Measurements from ENCODE around the gene ARHGAP10.

Gene ARHGAP10

GRCh38 chr4:147825451-147826287, 93.8 kb downstream of the ARHGAP10 start:
- no peak for DNase-seq (ENCODE audit: low read depth)

DNA sequence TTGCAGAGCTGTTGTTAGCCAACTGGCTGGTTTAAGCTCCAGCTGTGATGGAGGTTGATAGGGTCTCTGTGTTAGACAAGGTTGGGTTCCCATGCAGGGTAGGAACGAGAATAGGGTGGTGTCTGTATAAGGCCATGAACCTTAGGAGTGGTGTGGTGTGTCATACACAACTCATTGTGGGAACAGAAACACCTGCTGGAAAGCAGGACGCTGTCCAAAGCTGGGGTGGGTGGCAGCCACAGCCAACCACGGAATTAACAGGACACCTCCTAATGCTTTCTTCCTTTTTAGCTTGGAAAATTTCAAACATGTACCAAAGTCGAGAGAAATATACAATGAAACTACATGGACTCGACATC, 94.4 kb downstream of the ARHGAP10 start:
- no peak for DNase-seq (ENCODE audit: low read depth)

- no peak for DNase-seq (ENCODE audit: low read depth)
Observed at GRCh38 chr4:147828331-147828905, 96.5 kb downstream of the ARHGAP10 start.

- no peak for DNase-seq (ENCODE audit: low read depth)
Observed at GRCh38 chr4:147829401-147830101, 97.7 kb downstream of the ARHGAP10 start.

DNA sequence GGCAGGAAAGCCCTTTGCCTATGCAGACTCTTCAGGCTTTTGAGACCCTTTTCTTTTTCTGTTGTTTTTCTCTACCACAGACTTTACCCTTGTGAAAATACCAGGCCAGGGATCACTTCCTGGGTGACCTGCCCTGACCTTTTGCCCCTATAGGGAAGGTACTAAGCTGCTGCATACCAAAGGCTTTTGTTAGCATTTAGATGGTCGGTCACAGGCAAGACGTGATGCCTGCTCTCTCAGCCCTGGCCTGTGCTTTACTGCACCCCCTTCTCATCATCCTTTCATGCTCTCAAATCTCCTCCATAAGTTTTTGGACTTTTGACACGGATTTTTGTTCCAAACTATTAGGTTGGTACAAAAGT, 98.2 kb downstream of the ARHGAP10 start:
- no peak for DNase-seq (ENCODE audit: low read depth)

- no peak for DNase-seq (ENCODE audit: low read depth)
Observed at GRCh38 chr4:147830987-147831386, 99.1 kb downstream of the ARHGAP10 start.

- no peak for DNase-seq (ENCODE audit: low read depth)
Observed at GRCh38 chr4:147831551-147832171, 99.8 kb downstream of the ARHGAP10 start.

DNA sequence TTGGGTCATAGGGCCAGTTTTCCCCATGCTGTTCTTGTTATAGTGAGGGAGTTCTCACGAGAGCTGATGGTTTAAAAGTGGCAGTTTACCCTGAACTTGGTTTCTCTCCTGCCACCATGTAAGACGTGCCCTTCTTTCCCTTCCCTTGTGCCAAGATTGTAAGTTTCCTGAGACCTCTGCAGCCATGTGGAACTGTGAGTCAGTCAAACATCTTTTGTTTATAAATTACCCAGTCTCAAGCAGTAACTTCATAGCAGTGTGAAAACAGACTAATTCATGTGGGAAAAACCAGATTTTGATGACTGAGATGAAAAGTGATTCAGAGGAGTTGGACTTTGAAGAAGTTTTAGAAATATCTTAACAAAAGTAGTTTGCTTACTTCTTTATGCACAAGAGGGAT, 101.4 kb downstream of the ARHGAP10 start:
- no peak for DNase-seq (ENCODE audit: low read depth)

- DNase-seq (ENCODE audit: low read depth): no peak
Observed at GRCh38 chr4:147833741-147834140, 101.9 kb downstream of the ARHGAP10 start.

DNA sequence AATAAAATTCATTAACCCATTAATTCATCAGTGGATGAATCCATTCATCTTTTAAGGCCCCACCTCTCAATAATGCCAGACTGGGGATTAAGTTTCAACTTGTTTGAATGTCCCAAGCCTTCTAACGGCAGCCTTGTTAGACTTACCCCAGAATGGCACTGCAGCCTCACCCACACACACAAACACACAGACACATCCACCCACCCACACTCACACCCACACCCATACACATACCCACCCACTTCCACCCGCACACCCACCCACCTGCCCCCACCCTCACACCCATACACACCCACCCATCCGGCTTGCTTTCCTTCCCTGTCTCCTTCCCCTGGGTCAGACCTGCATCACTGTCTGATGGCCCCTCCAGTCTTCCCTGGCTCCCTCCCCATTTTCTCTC, 102.6 kb downstream of the ARHGAP10 start:
- no peak for DNase-seq (ENCODE audit: low read depth)

GRCh38 chr4:147836807-147837206, 104.9 kb downstream of the ARHGAP10 start:
- DNase-seq (ENCODE audit: low read depth): no peak

DNA sequence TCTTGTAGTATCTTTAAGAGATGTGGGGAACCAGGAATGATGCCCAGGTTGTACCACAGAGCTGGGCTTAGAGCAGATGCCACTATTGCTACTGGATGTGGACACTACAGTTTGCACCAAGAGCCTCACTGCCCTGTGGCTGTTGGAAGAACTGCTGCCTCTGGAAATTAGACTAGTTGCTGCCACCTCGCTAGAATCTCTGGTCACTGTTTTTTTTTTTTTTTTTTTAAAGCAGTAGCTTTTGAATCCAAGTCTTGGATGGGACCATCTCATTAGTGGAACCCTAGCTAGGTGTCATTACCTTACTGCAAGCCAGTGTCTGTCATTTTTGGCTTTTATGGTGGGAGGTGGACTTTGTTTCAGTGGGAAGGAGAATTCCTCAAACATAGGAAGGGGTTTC, 105.5 kb downstream of the ARHGAP10 start:
- DNase-seq (ENCODE audit: low read depth): no peak

GRCh38 chr4:147837854-147838253, 106.0 kb downstream of the ARHGAP10 start:
- no peak for DNase-seq (ENCODE audit: low read depth)

DNA sequence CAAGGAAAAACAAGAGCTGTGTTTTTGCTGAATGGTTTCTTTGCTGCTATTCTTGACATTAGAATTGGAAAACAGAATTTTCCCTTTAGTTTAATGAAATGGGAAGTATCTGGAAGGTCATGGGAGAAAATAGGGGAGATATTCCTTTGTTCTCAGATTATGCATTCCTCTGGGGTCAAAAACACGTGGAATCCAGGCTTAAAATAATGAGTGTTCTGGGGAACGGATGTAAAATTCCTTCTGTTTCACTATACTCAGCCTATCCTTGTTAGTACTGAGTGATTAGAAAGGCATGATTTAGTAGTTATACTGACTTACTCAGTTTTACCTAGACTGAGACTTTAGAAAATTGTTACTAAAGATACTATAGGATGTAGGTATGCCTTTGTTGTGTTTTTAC, 107.3 kb downstream of the ARHGAP10 start:
- no peak for DNase-seq (ENCODE audit: low read depth)

DNA sequence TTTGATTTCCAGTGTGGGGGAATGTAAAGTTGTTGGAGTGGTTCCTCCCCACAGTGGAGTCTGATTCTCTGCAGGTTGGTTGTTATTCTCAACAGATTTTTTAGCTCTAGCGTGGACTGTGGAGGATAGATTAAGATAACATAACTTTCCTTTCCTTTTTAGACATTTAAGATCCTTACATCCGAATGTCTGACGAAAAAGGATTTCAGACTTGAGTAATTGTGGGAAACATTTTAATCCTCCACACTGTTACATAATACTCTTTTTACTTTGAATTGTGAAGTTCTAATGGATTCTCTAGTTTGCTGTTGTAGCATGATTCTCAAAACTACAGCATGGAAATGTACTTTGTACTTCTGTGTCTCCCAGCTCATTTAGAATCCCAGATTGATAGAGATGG, 107.8 kb downstream of the ARHGAP10 start:
- no peak for DNase-seq (ENCODE audit: low read depth)

DNA sequence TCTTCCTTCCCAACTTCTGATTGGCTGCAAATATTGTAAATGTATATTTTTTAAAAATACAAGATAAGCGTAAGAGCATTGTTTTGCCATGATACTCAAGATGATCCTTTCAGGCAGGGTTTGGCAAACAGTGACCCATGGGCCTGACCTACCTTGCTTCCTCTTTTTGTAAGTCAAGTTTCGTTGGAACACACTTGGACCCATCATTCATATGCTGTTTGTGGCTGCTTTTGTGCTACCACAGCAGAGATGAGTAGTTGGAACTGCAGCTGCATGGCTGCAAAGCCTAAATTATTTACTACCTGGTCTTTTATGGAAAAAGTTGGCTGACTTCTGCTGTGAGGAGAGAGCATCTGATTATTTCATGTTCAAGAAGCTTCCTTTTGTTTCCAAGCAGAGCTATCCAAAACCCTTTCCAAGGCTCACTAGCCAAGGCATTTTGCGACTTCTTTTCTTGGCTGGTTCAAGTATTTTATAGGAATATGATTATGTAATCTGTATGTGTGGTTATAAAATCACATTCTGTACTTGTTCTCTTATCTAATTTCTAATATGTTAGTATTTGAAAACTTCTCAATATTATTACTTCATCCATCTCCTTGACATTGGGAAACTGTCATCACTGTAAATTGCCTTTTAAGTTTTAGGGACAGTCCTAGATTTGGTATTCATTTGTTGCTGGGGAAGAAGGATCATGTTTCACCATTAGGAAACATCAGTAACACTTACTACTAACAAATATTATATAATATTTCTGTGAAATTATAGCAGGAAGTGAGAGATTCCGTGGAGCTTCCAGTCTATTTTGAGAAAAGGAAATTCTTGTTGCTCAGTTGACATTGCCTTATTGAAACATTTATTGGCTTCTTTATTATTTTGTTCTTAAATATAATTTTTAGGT, 109.2 kb downstream of the ARHGAP10 start:
- no peak for DNase-seq (ENCODE audit: low read depth)

DNA sequence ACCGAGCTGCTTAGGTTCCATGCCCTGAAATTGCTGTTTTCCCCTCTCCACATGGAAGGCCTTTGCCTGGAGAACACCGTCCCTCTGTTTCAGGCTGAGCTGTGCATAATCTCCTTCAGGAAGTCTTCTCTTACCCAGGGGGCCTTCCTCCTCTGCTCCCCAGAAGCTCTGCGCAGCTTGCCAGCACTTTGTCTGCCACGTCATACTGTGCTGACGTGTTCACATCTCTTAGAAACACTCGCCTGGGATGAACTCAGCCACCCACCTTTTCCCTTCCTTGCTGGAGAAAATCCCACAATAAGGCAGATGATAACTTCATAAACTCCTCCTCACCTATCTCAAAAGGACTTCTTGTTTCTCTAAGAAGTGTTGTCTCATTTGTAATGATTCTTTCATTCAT, 110.7 kb downstream of the ARHGAP10 start:
- no peak for DNase-seq (ENCODE audit: low read depth)

- no peak for DNase-seq (ENCODE audit: low read depth)
Observed at GRCh38 chr4:147843162-147843561, 111.3 kb downstream of the ARHGAP10 start.

GRCh38 chr4:147844781-147845180, 112.9 kb downstream of the ARHGAP10 start:
- no peak for DNase-seq (ENCODE audit: low read depth)

DNA sequence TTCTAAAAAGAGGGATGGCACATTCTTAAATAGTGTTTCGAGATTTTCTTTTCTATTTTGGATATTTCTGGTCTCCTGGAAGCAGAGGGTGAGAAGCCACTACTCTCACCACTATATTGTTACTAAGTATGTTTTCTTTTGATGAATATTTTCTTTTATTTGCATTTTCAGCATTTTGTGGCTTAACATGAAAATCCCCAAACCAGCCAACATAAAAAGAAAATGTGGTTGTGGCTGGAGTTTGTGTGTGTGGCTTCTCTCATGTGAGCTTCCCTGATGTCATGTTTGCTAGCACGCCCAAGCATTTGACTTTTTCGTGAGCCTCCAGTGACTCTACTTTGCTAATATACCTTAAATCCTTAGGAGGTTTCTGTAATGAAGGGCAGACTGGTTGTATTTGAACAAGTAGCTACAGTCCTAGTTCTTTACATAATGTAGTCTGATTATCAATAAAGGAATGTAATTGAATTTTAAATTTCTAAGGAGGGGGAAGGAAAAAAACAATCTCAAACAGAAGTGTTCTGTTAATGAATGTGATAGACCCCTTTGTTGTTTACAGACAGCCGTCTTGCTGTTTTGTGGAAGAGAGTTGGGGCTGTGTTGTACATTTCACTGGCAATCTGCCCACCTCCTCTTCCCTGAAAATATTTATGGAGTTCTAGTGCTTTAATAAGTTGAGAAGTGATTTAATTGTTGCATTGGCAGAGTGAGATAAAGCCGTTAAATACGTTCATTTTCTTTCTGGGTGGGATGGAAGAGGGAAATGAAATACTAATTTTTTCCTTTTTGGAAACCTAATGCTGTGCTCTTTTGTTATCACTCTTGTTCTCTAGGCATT, 114.6 kb downstream of the ARHGAP10 start:
- no peak for DNase-seq (ENCODE audit: low read depth)

Measured in T-helper 22 cell (primary cell).